Esophagus squamous epithelium (tissue), 5 donors: ENCODE measurements around the gene PSMD8. TPM values are rescaled to one million over a fixed set of nuclear protein-coding genes. Genes with fewer than 3 reads are reported as not detected.
"Not testable (repeated sequence)": the region's sequence is repeated elsewhere in the genome, so short reads cannot be mapped to it uniquely, and the experiment has no call there.

ENCODE experiments used
- DNase-seq: peaks from one replicate; lab custom pipeline; 2025; lab: John Stamatoyannopoulos, UW
- H3K27ac ChIP-seq, 4 donors: fragments of 200-600 bp; sonication (generic); one replicate each; pipeline ENCODE4 v1.5.1; 2016 to 2019; ENCODE audit warnings: mild to moderate bottlenecking in 1 of 4
- H3K27me3 ChIP-seq, 4 donors: fragments of 200-600 bp; sonication (generic); 1 replicate in 3 of 4; 2 replicates in 1 of 4; pipeline versions ENCODE4 v1.5.1 to v1.6.0; 2017 to 2021; ENCODE audit warnings: antibody characterized with exemption in 1 of 4
- H3K36me3 ChIP-seq, 3 donors: fragments of 200-600 bp; sonication (generic); one replicate each; pipeline ENCODE4 v1.5.1; 2016 to 2019
- H3K4me1 ChIP-seq, 3 donors: fragments of 200-600 bp; sonication (generic); one replicate each; pipeline ENCODE4 v1.5.1; 2017 to 2019
- H3K4me3 ChIP-seq, 4 donors: fragments of 200-600 bp; sonication (generic); 1 replicate in 3 of 4; 2 replicates in 1 of 4; pipeline ENCODE4 v1.5.1; 2016 to 2019; ENCODE audit warnings: mild to moderate bottlenecking in 2 of 4, moderate library complexity in 1 of 4
- H3K9me3 ChIP-seq, 3 donors: fragments of 200-600 bp; sonication (generic); one replicate each; pipeline ENCODE4 v1.5.1; 2016 to 2019
- POLR2A ChIP-seq, 4 donors: fragments of 450-650 bp; IDR thresholded peaks; one replicate each; pipeline ENCODE4 v1.6.1; 2017; ENCODE audit warnings: antibody characterized with exemption in 4 of 4, mild to moderate bottlenecking in 4 of 4, moderate library complexity in 3 of 4
- WGBS, 2 donors: methylation state at CpG; one replicate each; pipeline ENCODE4 v1.1.5; 2018; 5-methylcytosine and 5-hydroxymethylcytosine counted together
- intact Hi-C: fragments of 100-400 bp; cut with DNase I; formaldehyde crosslinking; loops from one replicate; pipeline ENCODE4 v1.15.0; 2022
- total RNA-seq, 4 donors: library from RNA; depleted of rRNA; stranded (reverse); fragments of >200 nt; gene quantifications; one replicate each; pipeline ENCODE4 v1.1.0, GENCODE V29; 2016
- TF ChIP-seq, protein P1 (sequence below), 6 experiments: fragments of 450-650 bp in 4 of 6; fragments of 200-600 bp in 2 of 6; sonication (generic) in 2 of 6; IDR thresholded peaks; one replicate each; pipeline ENCODE4 v1.5.1; 2016 to 2019; ENCODE audit warnings: antibody characterized with exemption in 6 of 6, mild to moderate bottlenecking in 4 of 6, moderate library complexity in 4 of 6
- donor health status: DM: yes; HTN: yes; CAD: no.

Gene PSMD8
- total RNA-seq, 4 donors from 2014 or later, result 172 to 231 (median 197) TPM

DNA sequence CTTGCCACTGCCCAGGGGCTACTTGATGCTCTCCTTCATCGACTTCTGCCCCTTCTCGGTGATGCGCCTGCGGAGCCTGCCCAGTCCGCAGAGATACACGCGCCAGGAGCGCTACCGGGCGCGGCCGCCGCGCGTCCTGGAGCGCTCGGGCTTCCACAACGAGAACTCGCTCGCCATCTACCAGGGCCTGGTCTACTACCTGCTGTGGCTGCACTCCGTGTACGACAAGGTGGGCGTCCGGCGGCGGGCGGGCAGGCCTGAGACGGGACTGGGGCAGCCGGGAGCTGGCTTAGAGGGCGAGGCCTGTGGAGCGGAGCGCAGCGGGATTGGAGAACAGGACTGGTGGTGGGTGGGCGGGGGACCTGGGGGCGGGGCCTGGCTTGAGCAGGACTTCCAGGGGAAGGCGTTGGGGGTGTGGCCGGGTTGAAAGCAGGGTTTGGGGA lies 12.7 kb upstream of the PSMD8 start:
- Histone ChIP-seq H3K4me3 (peak overlapping the region; percentile 50 to 81 (median 66)), H3K9me3 (no peaks in the 10 kb centered on the region), H3K4me1 (peaks cover 3 to 22% (median 13%) of the 10 kb centered on the region in 3 donors), H3K27me3 (peaks cover 0 to 60% (median 0%) of the 10 kb centered on the region in 4 donors), H3K36me3 (no peaks in the 10 kb centered on the region), H3K27ac (peak overlapping the region; percentile 56 to 86 (median 84))
- WGBS, 2 donors, result 3% methylated on average over 8 of the region's 37 CpGs; no CpG with 5 or more reads in 1 of the 2 donors
- peak; percentile 27 for DNase-seq
- intact Hi-C loops, result no loop called here
- TF ChIP-seq POLR2A (IDR thresholded peaks at IDR 0.05), result no peak
- TF ChIP-seq, protein P1, sequence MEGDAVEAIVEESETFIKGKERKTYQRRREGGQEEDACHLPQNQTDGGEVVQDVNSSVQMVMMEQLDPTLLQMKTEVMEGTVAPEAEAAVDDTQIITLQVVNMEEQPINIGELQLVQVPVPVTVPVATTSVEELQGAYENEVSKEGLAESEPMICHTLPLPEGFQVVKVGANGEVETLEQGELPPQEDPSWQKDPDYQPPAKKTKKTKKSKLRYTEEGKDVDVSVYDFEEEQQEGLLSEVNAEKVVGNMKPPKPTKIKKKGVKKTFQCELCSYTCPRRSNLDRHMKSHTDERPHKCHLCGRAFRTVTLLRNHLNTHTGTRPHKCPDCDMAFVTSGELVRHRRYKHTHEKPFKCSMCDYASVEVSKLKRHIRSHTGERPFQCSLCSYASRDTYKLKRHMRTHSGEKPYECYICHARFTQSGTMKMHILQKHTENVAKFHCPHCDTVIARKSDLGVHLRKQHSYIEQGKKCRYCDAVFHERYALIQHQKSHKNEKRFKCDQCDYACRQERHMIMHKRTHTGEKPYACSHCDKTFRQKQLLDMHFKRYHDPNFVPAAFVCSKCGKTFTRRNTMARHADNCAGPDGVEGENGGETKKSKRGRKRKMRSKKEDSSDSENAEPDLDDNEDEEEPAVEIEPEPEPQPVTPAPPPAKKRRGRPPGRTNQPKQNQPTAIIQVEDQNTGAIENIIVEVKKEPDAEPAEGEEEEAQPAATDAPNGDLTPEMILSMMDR (IDR thresholded peaks at IDR 0.05), result peak in 3 of 6 experiments; percentile 37 to 56 (median 47)

DNA sequence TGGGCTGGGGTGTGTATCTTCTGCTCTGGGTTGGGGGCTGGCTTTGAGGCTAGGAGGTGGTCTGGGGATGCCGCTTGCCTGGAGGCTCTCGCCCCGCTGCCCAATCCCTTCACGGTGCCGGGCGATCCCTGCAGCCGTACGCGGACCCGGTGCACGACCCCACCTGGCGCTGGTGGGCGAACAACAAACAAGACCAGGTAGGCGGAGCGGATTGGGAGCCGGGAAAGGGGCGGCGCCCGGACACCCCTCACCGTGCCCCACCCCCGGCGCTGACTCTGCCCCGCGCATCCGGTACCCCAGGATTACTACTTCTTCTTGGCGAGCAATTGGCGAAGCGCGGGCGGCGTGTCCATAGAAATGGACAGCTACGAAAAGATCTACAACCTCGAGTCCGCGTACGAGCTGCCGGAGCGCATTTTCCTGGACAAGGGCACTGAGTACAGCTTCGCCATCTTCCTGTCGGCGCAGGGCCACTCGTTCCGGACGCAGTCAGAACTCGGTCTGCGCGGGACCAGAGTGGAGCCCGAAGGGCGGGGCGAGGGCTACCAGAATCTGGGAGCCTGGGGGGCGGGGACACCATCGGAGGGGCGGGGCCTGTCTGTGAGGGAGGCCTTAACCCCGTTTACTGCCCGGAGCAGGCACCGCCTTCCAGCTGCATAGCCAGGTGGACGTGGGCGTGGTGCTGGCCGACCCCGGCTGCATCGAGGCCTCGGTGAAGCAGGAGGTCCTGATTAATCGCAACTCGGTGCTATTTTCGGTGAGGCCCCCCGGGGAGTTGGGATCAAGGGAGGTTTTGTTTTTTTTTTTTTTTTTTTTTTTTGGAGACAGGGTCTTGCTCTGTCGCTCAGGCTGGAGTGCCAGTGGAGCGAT lies 12.1 kb upstream of the PSMD8 start:
- TF ChIP-seq, protein P1 (IDR thresholded peaks at IDR 0.05), result no peak
- peak in 1 of 4 donors; percentile 45 for TF ChIP-seq POLR2A (IDR thresholded peaks at IDR 0.05)
- peak overlapping the region; percentile 50 to 81 (median 66) for H3K4me3 ChIP-seq
- no peaks in the 10 kb centered on the region for H3K9me3 ChIP-seq
- no peaks in the 10 kb centered on the region for H3K36me3 ChIP-seq
- peak; percentile 39 for DNase-seq
- H3K4me1 ChIP-seq, result peaks cover 3 to 22% (median 13%) of the 10 kb centered on the region in 3 donors
- peaks cover 0 to 58% (median 0%) of the 10 kb centered on the region in 4 donors for H3K27me3 ChIP-seq
- intact Hi-C loops, result no loop called here
- 0 to 2% methylated on average over 4 to 37 of the region's 68 CpGs for WGBS, 2 donors
- peak overlapping the region; percentile 56 to 86 (median 84) for H3K27ac ChIP-seq

DNA sequence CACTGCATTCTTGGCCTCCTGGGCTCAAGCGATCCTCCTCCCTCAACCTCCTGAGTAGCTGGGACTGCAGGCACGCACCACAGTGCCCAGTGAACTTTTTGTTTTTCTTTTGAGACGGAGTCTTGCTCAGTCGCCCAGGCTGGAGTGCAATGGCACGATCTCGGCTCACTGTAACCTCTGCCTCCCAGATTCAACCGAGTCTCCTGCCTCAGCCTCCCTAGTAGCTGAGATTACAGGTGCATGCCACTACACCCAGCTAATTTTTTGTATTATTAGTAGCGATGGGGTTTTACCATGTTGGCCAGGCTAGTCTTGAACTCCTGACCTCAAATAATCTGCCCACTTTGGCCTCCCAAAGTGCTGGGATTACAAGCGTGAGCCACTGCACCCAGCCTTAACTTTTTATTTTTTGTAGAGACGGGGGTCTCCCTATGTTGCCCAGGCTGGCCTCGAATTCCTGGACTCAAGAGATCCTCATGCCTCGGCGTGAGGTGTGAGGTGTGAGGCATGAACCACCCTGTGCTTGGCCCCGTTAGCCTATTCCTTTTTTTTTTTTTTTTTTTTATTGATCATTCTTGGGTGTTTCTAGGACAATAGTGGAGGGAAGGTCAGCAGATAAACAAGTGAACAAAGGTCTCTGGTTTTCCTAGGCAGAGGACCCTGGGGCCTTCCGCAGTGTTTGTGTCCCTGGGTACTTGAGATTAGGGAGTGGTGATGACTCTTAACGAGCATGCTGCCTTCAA lies 11.3 kb upstream of the PSMD8 start:
- intact Hi-C loops, result not testable (repeated sequence)
- H3K4me3 ChIP-seq, result peak overlapping the region in 3 of 4 donors; percentile 65 to 81 (median 68)
- WGBS, 2 donors, result 72 to 77% methylated on average over 13 to 14 of the region's 16 CpGs

DNA sequence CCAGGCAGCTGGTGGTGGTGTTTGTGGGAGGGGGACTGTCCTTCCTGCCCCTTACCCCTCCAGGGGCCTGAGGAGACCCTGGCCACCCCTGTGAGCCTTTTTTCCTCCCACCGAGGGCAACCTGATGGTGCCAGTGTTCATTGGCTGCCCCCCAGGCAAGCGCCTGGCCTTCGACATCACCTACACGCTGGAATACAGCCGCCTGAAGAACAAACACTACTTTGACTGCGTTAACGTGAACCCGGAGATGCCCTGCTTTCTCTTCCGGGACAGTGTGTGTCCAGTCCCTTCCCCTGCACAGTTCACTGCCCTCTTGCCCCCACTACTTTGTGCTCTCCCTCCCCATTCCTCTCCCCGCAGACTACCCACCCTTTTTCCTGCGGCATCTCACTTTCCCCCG lies 7.3 kb upstream of the PSMD8 start:
- H3K27me3 ChIP-seq, result peaks cover 0 to 28% (median 0%) of the 10 kb centered on the region in 4 donors
- intact Hi-C loops, result no loop called here
- no peak for DNase-seq
- WGBS, 2 donors, result 62 to 73% methylated on average over 11 of the region's 12 CpGs
- no peak for TF ChIP-seq POLR2A (IDR thresholded peaks at IDR 0.05)
- TF ChIP-seq, protein P1 (IDR thresholded peaks at IDR 0.05), result no peak
- peaks cover 0 to 11% (median 8%) of the 10 kb centered on the region in 3 donors for H3K4me1 ChIP-seq
- H3K27ac ChIP-seq, result no peak overlapping the region
- no peaks in the 10 kb centered on the region for H3K36me3 ChIP-seq
- no peak overlapping the region for H3K4me3 ChIP-seq
- H3K9me3 ChIP-seq, result no peaks in the 10 kb centered on the region

More for the DNA sequence above, 11.3 kb upstream of the PSMD8 start:
- Histone ChIP-seq H3K27me3 (peaks cover 0 to 58% (median 0%) of the 10 kb centered on the region in 4 donors), H3K4me1 (peaks cover 3 to 22% (median 13%) of the 10 kb centered on the region in 3 donors), H3K27ac (peak overlapping the region in 1 of 4 donors; percentile 86)
- not testable (repeated sequence) for H3K36me3 ChIP-seq, DNase-seq, H3K9me3 ChIP-seq

DNA sequence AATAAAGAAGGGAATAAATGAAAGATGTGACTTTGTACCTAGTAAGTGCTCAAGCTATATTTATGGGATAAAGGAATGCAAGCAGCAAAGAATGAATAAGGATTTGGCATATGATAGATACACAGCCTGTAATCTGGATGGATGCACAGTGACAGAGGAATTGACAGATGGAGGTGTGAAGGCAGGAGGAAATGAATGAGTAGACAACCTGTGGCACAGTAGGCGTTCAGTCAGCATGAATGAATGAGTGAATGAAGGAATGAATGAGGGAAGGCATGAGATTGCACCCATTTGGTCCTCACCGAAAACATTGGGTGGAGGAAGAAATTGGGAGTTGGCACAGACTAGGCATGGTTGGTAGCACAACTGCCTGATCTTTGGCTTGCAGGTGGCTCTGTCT lies 4.8 kb upstream of the PSMD8 start:
- Histone ChIP-seq H3K27ac (no peak overlapping the region), H3K27me3 (peaks cover 0 to 28% (median 0%) of the 10 kb centered on the region in 4 donors), H3K4me3 (no peak overlapping the region), H3K36me3 (no peaks in the 10 kb centered on the region), H3K9me3 (no peaks in the 10 kb centered on the region), H3K4me1 (peaks cover 0 to 5% (median 4%) of the 10 kb centered on the region in 3 donors)
- TF ChIP-seq, protein P1 (IDR thresholded peaks at IDR 0.05), result no peak
- TF ChIP-seq POLR2A (IDR thresholded peaks at IDR 0.05), result no peak
- no peak for DNase-seq
- intact Hi-C loops, result no loop called here
- WGBS, 2 donors, result 73 to 82% methylated on average over 2 of the region's 2 CpGs
